NCI-H510A (cell line): Measurements from ENCODE around the gene TTC34.
A peak's percentile ranks its signal among the peaks of the same experiment; 100 is the strongest.

ENCODE experiments used
- DNase-seq: peaks from one replicate; lab custom pipeline; 2025; lab: John Stamatoyannopoulos, UW

Gene TTC34

GRCh38 chr1:2590233-2591141, 211.0 kb downstream of the TTC34 start:
- no peak for DNase-seq

GRCh38 chr1:2589431-2590232, 211.9 kb downstream of the TTC34 start:
- no peak for DNase-seq

GRCh38 chr1:2588661-2589430, 212.6 kb downstream of the TTC34 start:
- DNase-seq, result no peak

GRCh38 chr1:2587860-2588571, 213.5 kb downstream of the TTC34 start:
- no peak for DNase-seq

- DNase-seq, result no peak
Observed at GRCh38 chr1:2587071-2587859, 214.2 kb downstream of the TTC34 start.

- peak; percentile 99 for DNase-seq
Observed at GRCh38 chr1:2586154-2587070, 215.1 kb downstream of the TTC34 start, which contains the start of gene PRXL2B. TSS of gene PRXL2B (plus strand) at chr1:2586777. CDS start at chr1:2586886, 109 bp downstream.
